Measurements from ENCODE around the gene SGK1.
"Not testable (repeated sequence)": the region's sequence is repeated elsewhere in the genome, so short reads cannot be mapped to it uniquely, and the experiment has no call there.

SGK1 gene

GRCh38 chr6:134229520-134229919 lies 88.4 kb downstream of the SGK1 start:
- no peak for FAIRE-seq
- TF ChIP-seq PAX5 (IDR thresholded peaks at IDR 0.05; ENCODE audit: insufficient read depth, low read length, severe bottlenecking) (no peak), SPI1 (IDR thresholded peaks at IDR 0.05; ENCODE audit: low read depth, low read length) (no peak), TAF1 (IDR thresholded peaks at IDR 0.05; ENCODE audit: low read depth, low read length) (no peak), POLR2A (IDR thresholded peaks at IDR 0.05; ENCODE audit: low read depth, low read length) (no peak), POLR2AphosphoS5 (IDR thresholded peaks at IDR 0.05; ENCODE audit: low read depth, low read length) (no peak), POU2F2 (IDR thresholded peaks at IDR 0.05; ENCODE audit: low read depth, low read length) (no peak)
- no peak for DNase-seq (ENCODE audit: insufficient read length, low spot score)

- FAIRE-seq (peak; percentile 20), DNase-seq (ENCODE audit: insufficient read length, low spot score) (no peak)
- TF ChIP-seq SPI1 (IDR thresholded peaks at IDR 0.05; ENCODE audit: low read depth, low read length): no peak
- no peak for TF ChIP-seq POLR2AphosphoS5 (IDR thresholded peaks at IDR 0.05; ENCODE audit: low read depth, low read length)
- TF ChIP-seq PAX5 (IDR thresholded peaks at IDR 0.05; ENCODE audit: insufficient read depth, low read length, severe bottlenecking): no peak
- no peak for TF ChIP-seq POU2F2 (IDR thresholded peaks at IDR 0.05; ENCODE audit: low read depth, low read length)
- TF ChIP-seq POLR2A (IDR thresholded peaks at IDR 0.05; ENCODE audit: low read depth, low read length): no peak
- no peak for TF ChIP-seq TAF1 (IDR thresholded peaks at IDR 0.05; ENCODE audit: low read depth, low read length)
Measured at GRCh38 chr6:134223796-134224420, 94.0 kb downstream of the SGK1 start.

- DNase-seq (ENCODE audit: insufficient read length, low spot score) (no peak), FAIRE-seq (no peak)
- no peak for TF ChIP-seq POLR2AphosphoS5 (IDR thresholded peaks at IDR 0.05; ENCODE audit: low read depth, low read length)
- TF ChIP-seq TAF1 (IDR thresholded peaks at IDR 0.05; ENCODE audit: low read depth, low read length): no peak
- TF ChIP-seq SPI1 (IDR thresholded peaks at IDR 0.05; ENCODE audit: low read depth, low read length): no peak
- TF ChIP-seq POLR2A (IDR thresholded peaks at IDR 0.05; ENCODE audit: low read depth, low read length): no peak
- TF ChIP-seq PAX5 (IDR thresholded peaks at IDR 0.05; ENCODE audit: insufficient read depth, low read length, severe bottlenecking): no peak
- no peak for TF ChIP-seq POU2F2 (IDR thresholded peaks at IDR 0.05; ENCODE audit: low read depth, low read length)
Measured at GRCh38 chr6:134221250-134221649, 96.7 kb downstream of the SGK1 start.

GRCh38 chr6:134217798-134218140 lies 100.1 kb downstream of the SGK1 start:
- FAIRE-seq (no peak), DNase-seq (ENCODE audit: insufficient read length, low spot score) (no peak)
- TF ChIP-seq POLR2A (IDR thresholded peaks at IDR 0.05; ENCODE audit: low read depth, low read length) (no peak), SPI1 (IDR thresholded peaks at IDR 0.05; ENCODE audit: low read depth, low read length) (no peak), TAF1 (IDR thresholded peaks at IDR 0.05; ENCODE audit: low read depth, low read length) (no peak), PAX5 (IDR thresholded peaks at IDR 0.05; ENCODE audit: insufficient read depth, low read length, severe bottlenecking) (no peak), POLR2AphosphoS5 (IDR thresholded peaks at IDR 0.05; ENCODE audit: low read depth, low read length) (no peak), POU2F2 (IDR thresholded peaks at IDR 0.05; ENCODE audit: low read depth, low read length) (no peak)

DNA sequence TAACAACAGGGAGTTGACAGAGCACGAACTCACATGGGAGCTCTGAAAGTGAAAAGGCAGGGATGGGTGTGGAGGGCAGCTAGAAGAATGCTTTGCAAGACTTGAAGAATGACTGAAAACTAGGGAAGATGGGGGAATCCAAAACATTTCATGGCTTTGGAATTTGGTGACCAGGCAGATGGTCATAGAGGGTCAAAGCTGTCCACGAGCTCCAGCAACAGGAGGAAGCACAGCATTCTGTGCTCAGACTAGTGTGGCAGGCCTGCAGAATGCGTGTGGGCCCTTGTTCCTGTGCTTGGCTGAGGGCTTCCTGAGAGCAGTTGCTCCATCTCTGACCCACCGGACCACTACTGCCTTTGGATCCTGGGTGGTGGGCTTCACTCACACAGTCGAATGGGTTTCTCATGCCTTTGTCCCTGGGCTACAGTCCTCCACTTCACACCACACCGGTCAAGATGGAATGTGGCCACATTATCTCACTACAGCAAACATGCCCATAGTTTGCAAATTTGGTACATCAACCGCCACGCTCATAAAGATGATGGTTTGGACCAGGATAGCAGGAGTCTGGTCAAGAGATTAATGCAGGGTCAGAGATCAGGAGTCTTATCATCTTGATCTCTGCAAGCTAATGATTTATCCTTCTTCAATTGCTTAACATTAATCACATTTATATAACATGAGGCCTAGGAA lies 100.7 kb downstream of the SGK1 start:
- DNase-seq (ENCODE audit: insufficient read length, low spot score) (no peak), FAIRE-seq (no peak)
- no peak for TF ChIP-seq POLR2AphosphoS5 (IDR thresholded peaks at IDR 0.05; ENCODE audit: low read depth, low read length)
- no peak for TF ChIP-seq SPI1 (IDR thresholded peaks at IDR 0.05; ENCODE audit: low read depth, low read length)
- TF ChIP-seq POU2F2 (IDR thresholded peaks at IDR 0.05; ENCODE audit: low read depth, low read length): no peak
- no peak for TF ChIP-seq POLR2A (IDR thresholded peaks at IDR 0.05; ENCODE audit: low read depth, low read length)
- TF ChIP-seq PAX5 (IDR thresholded peaks at IDR 0.05; ENCODE audit: insufficient read depth, low read length, severe bottlenecking): no peak
- no peak for TF ChIP-seq TAF1 (IDR thresholded peaks at IDR 0.05; ENCODE audit: low read depth, low read length)

- no peak for DNase-seq (ENCODE audit: insufficient read length, low spot score)
- peak; percentile 41 for FAIRE-seq
- TF ChIP-seq POU2F2 (IDR thresholded peaks at IDR 0.05; ENCODE audit: low read depth, low read length) (no peak), SPI1 (IDR thresholded peaks at IDR 0.05; ENCODE audit: low read depth, low read length) (peak; percentile 82)
Measured at GRCh38 chr6:134216301-134217010, 101.5 kb downstream of the SGK1 start.

GRCh38 chr6:134213410-134213809 lies 104.5 kb downstream of the SGK1 start:
- FAIRE-seq; DNase-seq (ENCODE audit: insufficient read length, low spot score): not testable (repeated sequence)

GRCh38 chr6:134211297-134211696 lies 106.6 kb downstream of the SGK1 start:
- TF ChIP-seq SPI1 (IDR thresholded peaks at IDR 0.05; ENCODE audit: low read depth, low read length): no peak
- TF ChIP-seq POLR2AphosphoS5 (IDR thresholded peaks at IDR 0.05; ENCODE audit: low read depth, low read length): no peak
- TF ChIP-seq POLR2A (IDR thresholded peaks at IDR 0.05; ENCODE audit: low read depth, low read length): no peak
- TF ChIP-seq TAF1 (IDR thresholded peaks at IDR 0.05; ENCODE audit: low read depth, low read length): no peak
- no peak for TF ChIP-seq POU2F2 (IDR thresholded peaks at IDR 0.05; ENCODE audit: low read depth, low read length)
- TF ChIP-seq PAX5 (IDR thresholded peaks at IDR 0.05; ENCODE audit: insufficient read depth, low read length, severe bottlenecking): no peak
- no peak for FAIRE-seq

DNA sequence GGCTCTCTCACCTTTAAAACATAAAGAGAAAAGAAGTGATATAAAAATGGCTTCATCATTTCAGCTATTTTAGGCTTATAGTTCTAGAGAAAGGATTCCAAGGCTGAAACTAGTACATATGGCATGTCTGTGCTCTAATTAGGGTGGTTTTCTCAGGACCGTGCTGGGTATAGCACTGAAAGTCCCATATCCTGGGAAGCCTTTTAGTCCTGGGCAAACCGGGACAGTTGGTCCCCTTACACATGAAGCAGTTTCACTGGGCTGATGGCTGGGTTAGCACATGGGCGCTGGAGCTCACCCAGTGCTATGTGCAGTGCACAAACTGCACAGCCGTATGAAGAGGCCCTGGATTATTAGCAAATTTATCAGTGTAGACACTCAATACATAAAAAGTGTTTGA lies 110.5 kb downstream of the SGK1 start:
- TF ChIP-seq POU2F2 (IDR thresholded peaks at IDR 0.05; ENCODE audit: low read depth, low read length) (no peak), TAF1 (IDR thresholded peaks at IDR 0.05; ENCODE audit: low read depth, low read length) (no peak), SPI1 (IDR thresholded peaks at IDR 0.05; ENCODE audit: low read depth, low read length) (no peak), PAX5 (IDR thresholded peaks at IDR 0.05; ENCODE audit: insufficient read depth, low read length, severe bottlenecking) (no peak), POLR2AphosphoS5 (IDR thresholded peaks at IDR 0.05; ENCODE audit: low read depth, low read length) (no peak), POLR2A (IDR thresholded peaks at IDR 0.05; ENCODE audit: low read depth, low read length) (no peak)
- DNase-seq (ENCODE audit: insufficient read length, low spot score) (no peak), FAIRE-seq (no peak)

More at GRCh38 chr6:134211297-134211696, 106.6 kb downstream of the SGK1 start:
- no peak for DNase-seq (ENCODE audit: insufficient read length, low spot score)
